ENCODE results near the gene TMEM132D.

GRCh38 chr12:129825316-129825715, 78.5 kb downstream of the TMEM132D start:
- TF ChIP-seq EZH2 (IDR thresholded peaks at IDR 0.05; ENCODE audit: borderline replicate concordance, low read depth, low read length, severe bottlenecking) (no peak), CTCF (IDR thresholded peaks at IDR 0.05; ENCODE audit: extremely low read depth in 1 of 2, insufficient read depth in 1 of 2, low read depth in 1 of 2, low read length in 2 of 2) (no peak), POLR2A (IDR thresholded peaks at IDR 0.05; ENCODE audit: low read depth, low read length) (no peak), POLR2AphosphoS5 (IDR thresholded peaks at IDR 0.05; ENCODE audit: insufficient read depth, low read depth, low read length) (no peak)
